ENCODE data around the gene EDEM2. TPM values are rescaled to one million over a fixed set of nuclear protein-coding genes. Genes with fewer than 3 reads are reported as not detected.

EDEM2 gene
- total and polyA plus RNA-seq, 2 of the 13 experiments (the other 11 are each of a cell fraction or from before 2014, with no cell fraction given) = 33.1 to 46.9 TPM

DNA sequence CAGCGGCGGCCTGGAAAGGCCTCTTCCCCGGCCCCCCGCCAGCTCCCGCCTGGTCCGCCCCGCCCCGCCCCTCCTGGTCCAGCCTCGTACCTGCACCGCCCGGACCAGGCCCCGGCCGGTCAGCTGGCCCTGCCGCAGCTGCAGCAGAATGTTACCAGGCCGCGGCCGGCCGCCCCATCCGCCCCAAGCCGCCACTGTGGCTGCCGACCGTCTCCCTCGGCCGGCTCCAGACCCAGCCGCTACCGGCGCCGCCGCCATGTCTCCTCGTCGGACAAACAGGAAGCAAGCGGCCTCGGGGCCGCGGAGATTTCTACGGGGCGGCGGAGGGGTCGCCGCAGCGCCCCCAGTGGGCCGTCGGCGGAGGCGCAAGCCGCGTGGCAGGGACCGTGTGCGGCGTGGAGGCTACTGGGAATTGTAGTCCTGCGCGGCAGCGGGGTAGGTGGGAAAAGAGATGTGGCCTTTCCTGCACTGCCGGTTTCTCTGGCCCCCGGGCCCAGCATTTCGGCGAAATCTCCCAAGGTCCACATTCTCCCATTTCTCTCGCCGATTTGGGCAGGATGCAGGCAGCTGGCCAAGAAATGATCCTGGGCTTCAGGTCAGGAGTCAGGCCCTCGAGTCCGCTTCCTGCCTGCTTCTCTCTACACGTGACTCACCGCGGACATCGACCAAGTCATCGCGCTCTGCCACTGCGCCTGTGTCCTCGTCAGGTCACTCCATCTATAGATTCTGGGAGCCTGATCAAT, 54.4 kb downstream of the EDEM2 start, which contains the start of gene TRPC4AP (continued):
- TF ChIP-seq RBAK (CRISPR knock-in tag; IDR thresholded peaks at IDR 0.05) (peak; percentile 30; the same call in 1 of the 2 replicates), HOXA3 (CRISPR knock-in tag; IDR thresholded peaks at IDR 0.05) (peak; percentile 95), ZNF605 (CRISPR knock-in tag; IDR thresholded peaks at IDR 0.05) (peak; percentile 75; the same call in 1 of the 2 replicates), ZNF44 (CRISPR knock-in tag; IDR thresholded peaks at IDR 0.05) (no peak; the same call in 1 of the 2 replicates), ZNF20 (CRISPR knock-in tag; IDR thresholded peaks at IDR 0.05) (peak; percentile 97), ZNF768 (CRISPR knock-in tag; IDR thresholded peaks at IDR 0.05) (peak; percentile 66; the same call in 1 of the 2 replicates), SRF (IDR thresholded peaks at IDR 0.05; ENCODE audit: low read depth, low read length) (peak; percentile 56; the same call in 1 of the 2 replicates), GABPB1 (CRISPR knock-in tag; IDR thresholded peaks at IDR 0.05) (peak; percentile 95), MYNN (CRISPR knock-in tag; IDR thresholded peaks at IDR 0.05; ENCODE audit: low read depth) (no peak; the same call in none of the 2 replicates), CENPT (CRISPR knock-in tag; IDR thresholded peaks at IDR 0.05; ENCODE audit: low read depth) (peak; percentile 42; the same call in 1 of the 2 replicates), CCDC6 (CRISPR knock-in tag; IDR thresholded peaks at IDR 0.05) (peak; percentile 68; the same call in 1 of the 2 replicates), ZNF484 (CRISPR knock-in tag; IDR thresholded peaks at IDR 0.05; ENCODE audit: borderline replicate concordance, low read depth) (no peak; the same call in 1 of the 2 replicates), ZNF607 (CRISPR knock-in tag; IDR thresholded peaks at IDR 0.05; ENCODE audit: borderline replicate concordance) (peak; percentile 98), MIXL1 (CRISPR knock-in tag; IDR thresholded peaks at IDR 0.05) (peak; percentile 14; the same call in 1 of the 2 replicates), ZKSCAN1 (IDR thresholded peaks at IDR 0.05; ENCODE audit: low read length) (no peak), ZNF30 (CRISPR knock-in tag; IDR thresholded peaks at IDR 0.05) (peak; percentile 97)
- TF ChIP-seq, protein P1, sequence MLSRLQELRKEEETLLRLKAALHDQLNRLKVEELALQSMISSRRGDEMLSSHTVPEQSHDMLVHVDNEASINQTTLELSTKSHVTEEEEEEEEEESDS (CRISPR knock-in tag; IDR thresholded peaks at IDR 0.05; ENCODE audit: borderline replicate concordance) = peak; percentile 95
- TF ChIP-seq, protein P2, sequence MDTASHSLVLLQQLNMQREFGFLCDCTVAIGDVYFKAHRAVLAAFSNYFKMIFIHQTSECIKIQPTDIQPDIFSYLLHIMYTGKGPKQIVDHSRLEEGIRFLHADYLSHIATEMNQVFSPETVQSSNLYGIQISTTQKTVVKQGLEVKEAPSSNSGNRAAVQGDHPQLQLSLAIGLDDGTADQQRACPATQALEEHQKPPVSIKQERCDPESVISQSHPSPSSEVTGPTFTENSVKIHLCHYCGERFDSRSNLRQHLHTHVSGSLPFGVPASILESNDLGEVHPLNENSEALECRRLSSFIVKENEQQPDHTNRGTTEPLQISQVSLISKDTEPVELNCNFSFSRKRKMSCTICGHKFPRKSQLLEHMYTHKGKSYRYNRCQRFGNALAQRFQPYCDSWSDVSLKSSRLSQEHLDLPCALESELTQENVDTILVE (CRISPR knock-in tag; IDR thresholded peaks at IDR 0.05) = peak; percentile 85
- TF ChIP-seq, protein P3, sequence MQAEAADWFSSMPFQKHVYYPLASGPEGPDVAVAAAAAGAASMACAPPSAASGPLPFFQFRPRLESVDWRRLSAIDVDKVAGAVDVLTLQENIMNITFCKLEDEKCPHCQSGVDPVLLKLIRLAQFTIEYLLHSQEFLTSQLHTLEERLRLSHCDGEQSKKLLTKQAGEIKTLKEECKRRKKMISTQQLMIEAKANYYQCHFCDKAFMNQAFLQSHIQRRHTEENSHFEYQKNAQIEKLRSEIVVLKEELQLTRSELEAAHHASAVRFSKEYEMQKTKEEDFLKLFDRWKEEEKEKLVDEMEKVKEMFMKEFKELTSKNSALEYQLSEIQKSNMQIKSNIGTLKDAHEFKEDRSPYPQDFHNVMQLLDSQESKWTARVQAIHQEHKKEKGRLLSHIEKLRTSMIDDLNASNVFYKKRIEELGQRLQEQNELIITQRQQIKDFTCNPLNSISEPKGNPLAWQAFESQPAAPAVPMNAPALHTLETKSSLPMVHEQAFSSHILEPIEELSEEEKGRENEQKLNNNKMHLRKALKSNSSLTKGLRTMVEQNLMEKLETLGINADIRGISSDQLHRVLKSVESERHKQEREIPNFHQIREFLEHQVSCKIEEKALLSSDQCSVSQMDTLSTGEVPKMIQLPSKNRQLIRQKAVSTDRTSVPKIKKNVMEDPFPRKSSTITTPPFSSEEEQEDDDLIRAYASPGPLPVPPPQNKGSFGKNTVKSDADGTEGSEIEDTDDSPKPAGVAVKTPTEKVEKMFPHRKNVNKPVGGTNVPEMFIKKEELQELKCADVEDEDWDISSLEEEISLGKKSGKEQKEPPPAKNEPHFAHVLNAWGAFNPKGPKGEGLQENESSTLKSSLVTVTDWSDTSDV (CRISPR knock-in tag; IDR thresholded peaks at IDR 0.05) = no peak; the same call in 1 of the 2 replicates
- TF ChIP-seq, protein P4, sequence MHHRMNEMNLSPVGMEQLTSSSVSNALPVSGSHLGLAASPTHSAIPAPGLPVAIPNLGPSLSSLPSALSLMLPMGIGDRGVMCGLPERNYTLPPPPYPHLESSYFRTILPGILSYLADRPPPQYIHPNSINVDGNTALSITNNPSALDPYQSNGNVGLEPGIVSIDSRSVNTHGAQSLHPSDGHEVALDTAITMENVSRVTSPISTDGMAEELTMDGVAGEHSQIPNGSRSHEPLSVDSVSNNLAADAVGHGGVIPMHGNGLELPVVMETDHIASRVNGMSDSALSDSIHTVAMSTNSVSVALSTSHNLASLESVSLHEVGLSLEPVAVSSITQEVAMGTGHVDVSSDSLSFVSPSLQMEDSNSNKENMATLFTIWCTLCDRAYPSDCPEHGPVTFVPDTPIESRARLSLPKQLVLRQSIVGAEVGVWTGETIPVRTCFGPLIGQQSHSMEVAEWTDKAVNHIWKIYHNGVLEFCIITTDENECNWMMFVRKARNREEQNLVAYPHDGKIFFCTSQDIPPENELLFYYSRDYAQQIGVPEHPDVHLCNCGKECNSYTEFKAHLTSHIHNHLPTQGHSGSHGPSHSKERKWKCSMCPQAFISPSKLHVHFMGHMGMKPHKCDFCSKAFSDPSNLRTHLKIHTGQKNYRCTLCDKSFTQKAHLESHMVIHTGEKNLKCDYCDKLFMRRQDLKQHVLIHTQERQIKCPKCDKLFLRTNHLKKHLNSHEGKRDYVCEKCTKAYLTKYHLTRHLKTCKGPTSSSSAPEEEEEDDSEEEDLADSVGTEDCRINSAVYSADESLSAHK (CRISPR knock-in tag; IDR thresholded peaks at IDR 0.05; ENCODE audit: borderline replicate concordance) = peak; percentile 64; the same call in 1 of the 2 replicates
- TF ChIP-seq, protein P5, sequence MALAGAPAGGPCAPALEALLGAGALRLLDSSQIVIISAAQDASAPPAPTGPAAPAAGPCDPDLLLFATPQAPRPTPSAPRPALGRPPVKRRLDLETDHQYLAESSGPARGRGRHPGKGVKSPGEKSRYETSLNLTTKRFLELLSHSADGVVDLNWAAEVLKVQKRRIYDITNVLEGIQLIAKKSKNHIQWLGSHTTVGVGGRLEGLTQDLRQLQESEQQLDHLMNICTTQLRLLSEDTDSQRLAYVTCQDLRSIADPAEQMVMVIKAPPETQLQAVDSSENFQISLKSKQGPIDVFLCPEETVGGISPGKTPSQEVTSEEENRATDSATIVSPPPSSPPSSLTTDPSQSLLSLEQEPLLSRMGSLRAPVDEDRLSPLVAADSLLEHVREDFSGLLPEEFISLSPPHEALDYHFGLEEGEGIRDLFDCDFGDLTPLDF (CRISPR knock-in tag; IDR thresholded peaks at IDR 0.05) = peak; percentile 85

Data from HepG2 (cell line).